ENCODE results near the gene SMAP2.

DNA sequence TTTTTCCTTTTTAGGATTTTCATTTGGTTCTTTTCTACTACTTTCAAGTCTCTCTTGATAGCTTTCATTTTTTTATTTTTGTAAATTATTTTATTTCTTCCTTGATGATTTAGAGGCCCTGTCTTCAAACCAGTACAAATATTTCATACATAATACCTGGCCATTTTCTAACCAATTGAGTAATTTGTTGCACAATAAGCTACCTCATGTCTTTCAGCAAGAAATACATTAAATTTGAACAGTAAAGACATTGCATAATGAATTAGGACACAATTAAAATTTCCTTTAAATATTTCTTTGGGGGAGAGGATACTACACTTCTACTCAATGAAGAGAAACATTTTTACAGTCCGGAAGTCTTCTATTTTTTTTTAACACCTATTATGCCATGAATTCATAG is 40.8 kb upstream of the SMAP2 start:
- TF ChIP-seq JUN (IDR thresholded peaks at IDR 0.05; ENCODE audit: borderline replicate concordance, insufficient read depth, insufficient read length, low read depth): no peak
- no peak for TF ChIP-seq POLR2A (IDR thresholded peaks at IDR 0.05; ENCODE audit: low read depth, low read length)
- TF ChIP-seq, protein P1, sequence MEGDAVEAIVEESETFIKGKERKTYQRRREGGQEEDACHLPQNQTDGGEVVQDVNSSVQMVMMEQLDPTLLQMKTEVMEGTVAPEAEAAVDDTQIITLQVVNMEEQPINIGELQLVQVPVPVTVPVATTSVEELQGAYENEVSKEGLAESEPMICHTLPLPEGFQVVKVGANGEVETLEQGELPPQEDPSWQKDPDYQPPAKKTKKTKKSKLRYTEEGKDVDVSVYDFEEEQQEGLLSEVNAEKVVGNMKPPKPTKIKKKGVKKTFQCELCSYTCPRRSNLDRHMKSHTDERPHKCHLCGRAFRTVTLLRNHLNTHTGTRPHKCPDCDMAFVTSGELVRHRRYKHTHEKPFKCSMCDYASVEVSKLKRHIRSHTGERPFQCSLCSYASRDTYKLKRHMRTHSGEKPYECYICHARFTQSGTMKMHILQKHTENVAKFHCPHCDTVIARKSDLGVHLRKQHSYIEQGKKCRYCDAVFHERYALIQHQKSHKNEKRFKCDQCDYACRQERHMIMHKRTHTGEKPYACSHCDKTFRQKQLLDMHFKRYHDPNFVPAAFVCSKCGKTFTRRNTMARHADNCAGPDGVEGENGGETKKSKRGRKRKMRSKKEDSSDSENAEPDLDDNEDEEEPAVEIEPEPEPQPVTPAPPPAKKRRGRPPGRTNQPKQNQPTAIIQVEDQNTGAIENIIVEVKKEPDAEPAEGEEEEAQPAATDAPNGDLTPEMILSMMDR (IDR thresholded peaks at IDR 0.05; ENCODE audit: extremely low read depth in 1 of 2, insufficient read depth in 1 of 2, low read depth in 1 of 2, low read length in 2 of 2): no peak
- no peak for TF ChIP-seq FOS (IDR thresholded peaks at IDR 0.05; ENCODE audit: borderline replicate concordance, insufficient read depth, low read length)
- TF ChIP-seq, protein P2, sequence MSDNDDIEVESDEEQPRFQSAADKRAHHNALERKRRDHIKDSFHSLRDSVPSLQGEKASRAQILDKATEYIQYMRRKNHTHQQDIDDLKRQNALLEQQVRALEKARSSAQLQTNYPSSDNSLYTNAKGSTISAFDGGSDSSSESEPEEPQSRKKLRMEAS (IDR thresholded peaks at IDR 0.05; ENCODE audit: insufficient read depth, insufficient read length): no peak
- TF ChIP-seq GATA2 (IDR thresholded peaks at IDR 0.05; ENCODE audit: insufficient read depth, insufficient read length, low read depth, low read length): no peak
- no peak for TF ChIP-seq EZH2 (IDR thresholded peaks at IDR 0.05; ENCODE audit: borderline replicate concordance, low read depth, low read length, severe bottlenecking)
